NCI-H510A treated with DMSO at 0.1 percent for 48 hours (cell line): ENCODE data around the gene MGST2.
"Not testable (repeated sequence)": the region's sequence is repeated elsewhere in the genome, so short reads cannot be mapped to it uniquely, and the experiment has no call there.

ENCODE experiments used
- DNase-seq: peaks from one replicate; lab custom pipeline; 2025; lab: John Stamatoyannopoulos, UW

Gene MGST2

GRCh38 chr4:139665690-139666529 is at the start of gene MGST2:
Gene MGST2, plus strand, starts transcription at chr4:139665819. Its CDS starts 201 bp downstream, at chr4:139666020.
- DNase-seq: peak; percentile 48

- DNase-seq: no peak
These were observed 47.7 kb upstream of the MGST2 start for GRCh38 chr4:139617702-139618490.

GRCh38 chr4:139619644-139620043 is 46.0 kb upstream of the MGST2 start:
- DNase-seq: peak; percentile 12

- DNase-seq: no peak
These were observed 42.7 kb upstream of the MGST2 start for GRCh38 chr4:139622901-139623381.

GRCh38 chr4:139624441-139625092 is 41.1 kb upstream of the MGST2 start:
- no peak for DNase-seq

GRCh38 chr4:139625093-139625455 is 40.5 kb upstream of the MGST2 start:
- DNase-seq: no peak

- no peak for DNase-seq
These were observed 40.1 kb upstream of the MGST2 start for GRCh38 chr4:139625482-139625881.

GRCh38 chr4:139628184-139629012 is 37.2 kb upstream of the MGST2 start:
- DNase-seq: peak; percentile 54

- no peak for DNase-seq
These were observed 36.0 kb upstream of the MGST2 start for GRCh38 chr4:139629436-139630125.

GRCh38 chr4:139630126-139630495 is 35.5 kb upstream of the MGST2 start:
- no peak for DNase-seq

- no peak for DNase-seq
These were observed 34.6 kb upstream of the MGST2 start for GRCh38 chr4:139630991-139631390.

GRCh38 chr4:139631791-139632190 is 33.8 kb upstream of the MGST2 start:
- DNase-seq: no peak

- DNase-seq: not testable (repeated sequence)
These were observed 32.9 kb upstream of the MGST2 start for GRCh38 chr4:139632739-139633138.

- no peak for DNase-seq
These were observed 32.4 kb upstream of the MGST2 start for GRCh38 chr4:139633195-139633594.

- DNase-seq: peak; percentile 11
These were observed 32.0 kb upstream of the MGST2 start for GRCh38 chr4:139633661-139634060.

GRCh38 chr4:139635966-139636365 is 29.7 kb upstream of the MGST2 start:
- no peak for DNase-seq

- not testable (repeated sequence) for DNase-seq
These were observed 27.3 kb upstream of the MGST2 start for GRCh38 chr4:139638306-139638705.

- no peak for DNase-seq
These were observed 26.0 kb upstream of the MGST2 start for GRCh38 chr4:139639654-139640053.

- no peak for DNase-seq
These were observed 24.4 kb upstream of the MGST2 start for GRCh38 chr4:139641218-139641617.

GRCh38 chr4:139642364-139642763 is 23.3 kb upstream of the MGST2 start:
- DNase-seq: no peak
